NT2/D1 (cell line): ENCODE measurements around the gene POLG.

Experiments
- DNase-seq: peaks from one replicate; pipeline ENCODE4 v3.0.0-alpha.2; 2011; ENCODE audit warnings: low read depth, low spot score
- H3K27me3 ChIP-seq: 2 replicates; pipeline ENCODE4 v1.6.0; 2011; ENCODE audit warnings: mild to moderate bottlenecking; ENCODE audit not compliant: insufficient read length, insufficient read depth
- H3K36me3 ChIP-seq: 2 replicates; pipeline ENCODE4 v1.6.1; 2011; ENCODE audit warnings: mild to moderate bottlenecking, low read length, mixed read lengths; ENCODE audit not compliant: insufficient read depth, insufficient read length
- H3K4me1 ChIP-seq: 2 replicates; pipeline ENCODE4 v1.5.1; 2011; ENCODE audit not compliant: insufficient read depth, insufficient read length
- H3K4me3 ChIP-seq: 2 replicates; pipeline ENCODE4 v1.5.1; 2011; ENCODE audit warnings: low read depth; ENCODE audit not compliant: insufficient read length
- H3K9ac ChIP-seq: 2 replicates; pipeline ENCODE4 v1.6.0; 2011; ENCODE audit warnings: low read depth; ENCODE audit not compliant: insufficient read length
- H3K9me3 ChIP-seq: 2 replicates; pipeline ENCODE4 v1.5.1; 2011; ENCODE audit warnings: mild to moderate bottlenecking, low read length; ENCODE audit not compliant: insufficient read depth
- SUZ12 ChIP-seq: IDR thresholded peaks from 2 replicates; pipeline ENCODE4 v1.6.1; 2011; ENCODE audit not compliant: insufficient read length, insufficient read depth; ENCODE audit errors: extremely low read depth
- YY1 ChIP-seq: IDR thresholded peaks from 2 replicates; pipeline ENCODE4 v1.6.1; 2011; ENCODE audit not compliant: insufficient read length, insufficient read depth
- ZNF274 ChIP-seq: IDR thresholded peaks from 2 replicates; pipeline ENCODE4 v1.6.1; 2011; ENCODE audit warnings: mild to moderate bottlenecking, low read depth, low read length

The POLG gene

DNA sequence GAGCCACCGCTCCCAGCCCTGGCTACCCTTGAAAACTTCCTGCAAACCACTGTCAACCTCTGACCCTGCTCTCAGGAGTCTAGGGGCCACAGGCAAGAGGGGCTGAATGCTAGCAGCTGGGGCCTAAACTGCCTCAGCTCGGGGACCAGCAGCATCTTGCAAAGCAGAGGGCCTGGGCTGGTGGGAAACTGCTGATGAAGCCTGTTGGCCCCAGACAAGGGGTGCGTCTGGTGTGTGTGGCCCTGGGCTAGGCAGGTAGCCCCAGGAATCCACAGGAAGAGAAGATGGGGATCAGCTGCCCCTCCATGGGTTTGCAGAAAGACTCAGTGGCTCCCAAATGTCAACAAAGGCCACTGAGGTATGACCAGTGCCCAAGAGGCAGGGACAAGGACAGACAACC lies 8.2 kb upstream of the POLG start:
- Histone ChIP-seq H3K9me3 (no peaks in the 10 kb centered on the region), H3K4me1 (peaks cover 4% of the 10 kb centered on the region), H3K4me3 (no peak overlapping the region), H3K27me3 (no peaks in the 10 kb centered on the region), H3K9ac (no peak overlapping the region), H3K36me3 (no peaks in the 10 kb centered on the region)
- TF ChIP-seq SUZ12 (no peak), YY1 (no peak), ZNF274 (no peak)
- DNase-seq: no peak

DNA sequence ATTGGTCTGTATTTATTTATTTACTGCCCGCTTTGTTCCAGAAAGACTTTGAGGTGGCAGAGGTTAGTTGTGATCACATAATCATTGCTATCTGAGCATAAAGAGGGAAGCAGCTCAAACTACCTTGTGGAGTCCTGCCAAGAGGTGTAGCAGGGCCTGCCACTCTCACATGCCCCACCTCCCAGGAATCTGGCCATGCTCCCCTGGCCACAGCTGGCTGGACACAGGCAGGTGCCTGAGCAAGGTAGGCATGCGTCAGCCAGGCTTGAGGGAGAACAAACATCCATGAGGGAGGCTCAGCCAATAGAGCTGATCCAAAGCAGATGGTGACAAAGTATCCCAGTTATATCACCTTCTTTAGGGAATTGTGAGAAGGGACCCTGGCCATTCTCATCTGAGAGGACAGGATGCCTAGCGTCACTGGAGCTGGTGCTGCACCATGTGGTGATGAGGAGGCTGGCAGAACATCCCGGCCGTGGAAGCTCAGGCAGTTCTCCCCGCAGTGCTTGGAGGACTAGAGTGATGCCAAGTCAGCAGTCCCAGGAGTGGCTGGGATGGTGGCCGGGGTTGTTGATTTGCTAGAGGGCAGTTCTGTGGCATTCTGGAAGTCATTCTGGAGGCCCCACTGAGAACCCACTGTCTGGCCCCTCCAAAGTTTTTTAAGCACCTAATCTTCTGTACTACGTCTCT lies 6.8 kb upstream of the POLG start:
- TF ChIP-seq YY1 (no peak), SUZ12 (no peak), ZNF274 (no peak)
- no peaks in the 10 kb centered on the region for H3K36me3 ChIP-seq
- no peak overlapping the region for H3K4me3 ChIP-seq
- H3K4me1 ChIP-seq: peaks cover 4% of the 10 kb centered on the region
- DNase-seq: no peak
- no peaks in the 10 kb centered on the region for H3K9me3 ChIP-seq
- no peak overlapping the region for H3K9ac ChIP-seq
- H3K27me3 ChIP-seq: peaks cover under 1% of the 10 kb centered on the region

DNA sequence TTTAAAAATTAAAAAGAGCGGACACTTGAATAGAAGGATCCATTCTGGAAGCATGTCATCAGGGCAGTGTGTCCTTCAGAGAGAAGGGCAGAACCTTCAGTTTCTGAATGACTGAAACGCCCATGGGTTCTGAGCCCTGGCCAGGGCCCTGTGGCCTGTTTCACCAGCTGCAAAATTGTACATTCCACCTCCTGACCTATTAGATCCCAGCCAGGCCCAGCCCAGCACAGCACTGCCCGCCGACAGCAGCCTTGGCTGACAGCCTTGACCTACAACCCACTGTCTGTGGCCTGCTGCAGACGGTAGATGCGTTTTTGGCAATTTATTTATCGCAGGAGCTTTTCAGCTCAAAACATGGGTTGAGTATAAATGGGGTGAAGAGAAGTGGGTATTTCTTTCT lies 5.9 kb upstream of the POLG start:
- no peak for TF ChIP-seq ZNF274
- no peak for TF ChIP-seq SUZ12
- no peak for TF ChIP-seq YY1
- Histone ChIP-seq H3K36me3 (no peaks in the 10 kb centered on the region), H3K9me3 (no peaks in the 10 kb centered on the region), H3K9ac (no peak overlapping the region), H3K4me3 (no peak overlapping the region), H3K4me1 (no peaks in the 10 kb centered on the region), H3K27me3 (peaks cover 8% of the 10 kb centered on the region)
- DNase-seq: no peak

DNA sequence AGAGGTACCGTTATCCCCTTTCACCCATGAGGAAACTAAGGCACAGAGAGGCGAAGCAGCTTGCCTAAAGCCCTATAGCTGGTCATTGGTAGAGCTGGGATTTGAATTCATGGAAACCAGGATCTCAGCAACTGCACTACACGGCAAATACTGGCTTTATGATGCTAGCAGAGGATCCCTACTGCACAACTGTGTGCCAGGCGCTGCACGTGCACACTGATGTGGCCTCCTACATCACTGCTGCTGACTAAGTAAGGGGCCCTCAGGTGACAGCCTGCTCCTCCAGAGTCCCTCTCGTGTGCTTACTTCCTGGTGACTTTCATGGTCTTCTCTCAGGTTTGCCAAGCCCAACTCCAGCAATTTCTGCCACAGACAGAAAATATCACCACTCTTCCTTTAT lies 3.4 kb upstream of the POLG start:
- no peak for TF ChIP-seq SUZ12
- TF ChIP-seq YY1: no peak
- no peak for TF ChIP-seq ZNF274
- H3K9ac ChIP-seq: no peak overlapping the region
- no peak overlapping the region for H3K4me3 ChIP-seq
- no peak for DNase-seq
- H3K36me3 ChIP-seq: peaks cover 8% of the 10 kb centered on the region
- peaks cover 12% of the 10 kb centered on the region for H3K27me3 ChIP-seq
- H3K9me3 ChIP-seq: no peaks in the 10 kb centered on the region
- peaks cover 2% of the 10 kb centered on the region for H3K4me1 ChIP-seq

DNA sequence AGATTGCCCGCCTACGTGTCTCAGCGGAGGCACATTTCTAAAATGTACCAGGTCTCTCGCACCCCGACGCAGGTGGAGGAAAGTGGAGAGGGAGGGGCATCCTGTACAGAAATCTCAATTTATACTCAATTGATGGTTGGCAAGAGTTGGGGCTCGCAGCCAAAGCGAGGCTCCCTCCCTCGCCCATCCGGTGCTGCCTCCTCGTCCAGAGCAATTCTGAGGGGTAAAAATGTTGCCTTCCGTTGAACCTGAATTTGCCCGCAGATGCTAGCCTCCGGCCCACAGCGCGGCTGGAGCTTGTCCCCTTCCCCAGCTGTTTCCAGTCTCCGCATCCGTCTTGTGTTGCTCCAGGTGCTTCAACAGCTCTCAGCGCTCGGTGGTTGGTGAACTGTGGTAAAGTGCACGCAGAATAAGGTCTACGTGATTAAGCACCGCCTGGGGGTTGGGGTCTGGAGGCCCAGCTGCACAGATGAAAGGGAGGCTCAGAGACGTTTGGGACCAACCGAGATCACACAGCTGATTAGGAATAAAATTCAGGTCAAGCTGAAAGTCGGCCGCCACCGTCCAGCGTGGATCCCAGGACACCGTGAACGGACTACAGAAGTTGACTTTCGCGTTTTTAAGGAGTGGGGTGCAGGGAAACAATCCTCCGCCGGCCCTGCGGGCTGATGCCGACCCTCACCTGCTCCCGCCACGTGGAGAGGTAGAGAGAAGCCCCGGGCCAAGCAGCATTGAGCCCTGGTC lies 846 bp upstream of the POLG start:
- H3K4me1 ChIP-seq: peaks cover 2% of the 10 kb centered on the region
- DNase-seq: no peak
- TF ChIP-seq ZNF274: no peak
- TF ChIP-seq SUZ12: no peak
- no peak for TF ChIP-seq YY1

DNA sequence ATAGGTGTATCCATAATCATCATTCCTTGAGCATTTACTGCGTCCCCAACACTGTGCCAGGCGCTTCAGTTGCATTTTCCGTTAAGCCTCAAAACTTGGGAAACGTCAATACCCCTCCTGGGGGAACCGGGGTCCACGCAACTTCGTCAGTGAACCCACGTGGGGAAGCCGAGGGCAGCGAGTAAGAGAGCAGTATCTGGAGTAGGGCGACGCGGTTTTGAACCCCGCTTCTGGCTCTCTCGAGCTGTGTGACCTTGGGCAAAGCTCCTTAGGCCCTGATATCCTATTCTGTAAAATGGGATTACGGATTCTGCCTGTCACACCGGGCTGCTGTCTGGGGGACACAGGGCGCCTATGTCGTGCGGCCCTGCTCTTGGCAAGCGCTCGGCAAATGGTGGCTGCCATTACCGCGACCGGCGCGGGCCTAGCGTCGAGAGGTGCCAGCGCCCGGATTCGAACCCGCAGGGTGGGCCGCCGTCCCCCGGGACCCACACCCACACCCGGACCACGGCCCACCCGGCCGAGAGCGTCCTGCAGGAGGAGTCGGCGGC lies 590 bp downstream of the POLG start:
- peak overlapping the region; percentile 96 for H3K9ac ChIP-seq
- peaks cover 12% of the 10 kb centered on the region for H3K27me3 ChIP-seq
- TF ChIP-seq YY1: no peak
- no peak for TF ChIP-seq SUZ12
- TF ChIP-seq ZNF274: no peak
- DNase-seq: no peak
- H3K4me3 ChIP-seq: peak overlapping the region; percentile 94
- peaks cover 2% of the 10 kb centered on the region for H3K4me1 ChIP-seq
- no peaks in the 10 kb centered on the region for H3K9me3 ChIP-seq
- peaks cover 47% of the 10 kb centered on the region for H3K36me3 ChIP-seq

More for the DNA sequence above, 846 bp upstream of the POLG start:
- peak overlapping the region; percentile 74 for H3K9ac ChIP-seq
- H3K36me3 ChIP-seq: peaks cover 33% of the 10 kb centered on the region
- no peaks in the 10 kb centered on the region for H3K9me3 ChIP-seq
- H3K4me3 ChIP-seq: peak overlapping the region; percentile 59
- H3K27me3 ChIP-seq: peaks cover 12% of the 10 kb centered on the region
